HL-60/S4 treated with retinoic acid at 250 ng/mL for 4 days and 3 days (cell line): ENCODE data around the gene TSSC4.

Experiments used
- in situ Hi-C: fragments of 300-500 bp; cut with MboI; formaldehyde crosslinking; loops from 2 replicates; pipeline ENCODE4 v1.7.0; 2022; ENCODE audit warnings: low sequenced_read_pairs

TSSC4 gene

DNA sequence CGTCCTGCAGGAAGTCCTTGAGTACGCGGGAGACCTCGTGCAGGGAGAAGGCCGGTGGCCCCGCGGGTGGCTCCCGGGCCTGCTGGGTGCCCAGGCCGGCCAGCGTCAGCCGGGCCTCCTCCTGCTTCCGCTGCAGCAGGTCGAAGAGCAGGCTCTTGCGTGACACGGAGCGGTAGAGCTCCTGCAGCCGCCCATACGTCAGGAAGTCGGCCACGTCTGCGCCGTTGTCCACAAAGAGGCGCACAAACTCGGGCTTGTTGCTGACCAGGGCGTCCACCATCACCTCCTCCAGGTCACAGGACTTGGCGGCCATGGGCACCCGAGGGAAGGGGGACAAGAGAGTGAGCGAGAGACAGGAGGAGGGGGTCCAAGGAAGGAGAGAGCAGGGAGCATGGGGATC is 14.6 kb downstream of the TSSC4 start:
- in situ Hi-C loops, result loop anchor here (10.0 to 25.0 kb wide), 2 partner anchors 100 to 203 kb away; no protein-coding TSS in a partner anchor

GRCh38 chr11:2415601-2416380 is 15.2 kb downstream of the TSSC4 start:
- in situ Hi-C loops, result loop anchor here (10.0 to 25.0 kb wide), 2 partner anchors 101 to 203 kb away; no protein-coding TSS in a partner anchor

- in situ Hi-C loops, result loop anchor here (10.0 to 25.0 kb wide), 2 partner anchors 102 to 204 kb away; no protein-coding TSS in a partner anchor
Observed at GRCh38 chr11:2416765-2417164, 16.2 kb downstream of the TSSC4 start.

DNA sequence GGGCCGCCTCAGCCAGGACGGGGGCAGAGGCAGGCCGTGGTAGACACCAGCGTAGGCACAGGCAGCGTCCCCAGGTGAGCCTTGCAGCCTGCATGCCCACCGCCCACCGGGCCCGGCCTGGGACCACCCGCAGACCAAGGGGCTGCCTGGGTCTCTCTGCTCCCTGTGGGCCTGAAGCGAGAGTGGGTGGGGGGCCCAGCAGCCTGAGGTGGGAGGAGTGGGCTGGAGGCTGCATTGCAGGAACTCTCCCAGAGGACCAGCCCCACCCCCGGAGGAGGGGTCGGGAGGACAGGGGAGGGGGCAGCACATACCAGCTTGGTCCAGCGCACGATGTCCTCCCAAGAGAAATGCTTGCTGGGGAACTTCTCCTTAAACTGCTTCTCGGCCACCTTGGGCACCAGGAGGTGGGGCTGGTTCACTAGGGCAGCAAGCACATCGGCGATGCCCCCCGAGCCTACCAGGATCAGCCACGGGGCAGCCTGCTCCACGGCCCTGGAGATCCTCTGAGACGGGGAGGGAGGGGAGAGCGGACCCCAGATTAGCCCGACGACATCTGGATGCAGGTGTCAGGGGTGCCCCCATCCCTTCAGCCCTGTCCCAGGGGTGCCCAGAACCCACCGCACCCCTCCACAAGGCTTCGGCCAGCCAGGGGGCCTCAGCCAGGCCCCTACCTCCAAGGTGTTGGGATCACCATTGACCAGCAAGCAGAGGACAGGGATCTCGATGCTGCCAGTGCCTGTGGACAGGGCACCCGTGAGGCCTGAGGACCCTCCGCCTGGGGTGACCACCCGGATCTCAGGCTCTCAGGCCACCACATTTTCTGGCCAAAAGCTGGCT is 17.5 kb downstream of the TSSC4 start:
- in situ Hi-C loops, result loop anchor here (10.0 to 25.0 kb wide), 2 partner anchors 103 to 206 kb away; no protein-coding TSS in a partner anchor

DNA sequence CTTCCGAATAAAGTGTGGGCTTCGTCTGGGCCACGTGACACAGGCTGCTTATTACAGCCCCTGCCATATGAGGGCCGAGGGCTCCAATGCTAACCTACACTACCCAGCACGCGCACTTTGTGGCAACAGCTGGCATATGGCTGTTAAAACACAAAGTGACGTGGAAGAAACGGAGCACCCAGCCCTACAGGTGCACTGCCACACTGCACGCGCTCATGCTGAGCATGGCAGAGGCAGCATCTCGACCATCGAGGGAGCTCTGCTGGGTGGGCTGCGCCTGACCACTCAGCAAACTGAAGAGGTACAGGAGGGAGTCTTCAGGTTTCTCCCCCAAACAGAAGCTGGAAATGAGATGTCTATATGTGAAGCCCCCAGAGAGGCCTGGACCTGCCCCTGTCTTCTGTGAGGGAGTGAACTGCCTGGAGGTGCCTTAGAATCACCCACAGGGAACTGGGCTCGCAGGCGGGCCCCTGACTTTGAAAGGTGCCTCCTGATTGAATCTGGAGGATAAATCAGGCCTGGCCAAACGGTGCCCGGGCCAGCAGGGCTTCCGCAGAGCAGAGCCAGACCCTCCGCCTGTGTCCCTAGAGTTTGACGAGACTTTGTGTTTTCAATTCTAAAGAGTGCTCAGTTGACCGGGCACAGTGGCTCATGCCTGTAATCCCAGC is 18.3 kb downstream of the TSSC4 start:
- in situ Hi-C loops, result loop anchor here (10.0 to 25.0 kb wide), 2 partner anchors 104 to 207 kb away; no protein-coding TSS in a partner anchor

- in situ Hi-C loops, result loop anchor here (10.0 to 25.0 kb wide), 3 partner anchors 105 to 475 kb away; no protein-coding TSS in a partner anchor
Observed at GRCh38 chr11:2419638-2420501, 19.3 kb downstream of the TSSC4 start.

DNA sequence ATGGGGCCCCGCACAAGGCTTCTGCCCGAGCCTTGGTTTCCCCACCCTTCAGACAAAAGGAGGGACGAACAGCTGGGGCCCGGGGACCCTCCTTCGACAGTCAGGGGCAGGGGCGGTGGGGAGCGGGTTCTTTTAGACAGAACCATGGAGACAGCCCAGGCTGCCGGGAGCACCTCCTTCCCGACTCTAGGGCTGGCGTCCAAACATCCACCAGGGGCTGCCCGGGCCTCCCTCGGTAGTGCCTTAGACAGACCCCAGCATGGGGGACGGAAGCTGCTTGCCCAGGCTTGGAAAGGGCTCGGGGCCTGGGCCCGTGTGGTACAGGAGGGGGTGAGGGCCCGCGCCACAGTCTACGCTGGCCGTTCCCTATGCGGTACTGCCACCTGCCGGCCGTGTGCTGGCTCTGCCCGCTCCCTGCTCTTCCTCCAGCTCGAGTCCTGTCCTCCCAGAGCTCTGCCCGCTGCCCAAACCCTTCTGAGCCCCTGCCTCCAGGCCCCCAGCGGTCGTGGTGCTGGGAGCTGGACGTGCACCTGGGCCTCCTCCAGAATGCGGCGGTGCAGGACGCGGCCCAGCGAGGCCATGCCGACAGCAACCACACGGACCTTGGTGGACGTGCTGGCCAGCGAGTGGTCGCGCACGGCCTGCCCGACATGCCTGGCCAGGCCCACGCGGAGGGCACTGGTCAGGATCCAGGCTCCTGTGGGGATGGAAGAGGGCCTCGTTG is 20.1 kb downstream of the TSSC4 start:
- in situ Hi-C loops, result loop anchor here (10.0 to 25.0 kb wide), 2 partner anchors 208 to 474 kb away; no protein-coding TSS in a partner anchor

- in situ Hi-C loops, result loop anchor here (10.0 to 25.0 kb wide), 2 partner anchors 209 to 473 kb away; no protein-coding TSS in a partner anchor
Observed at GRCh38 chr11:2421226-2421994, 20.9 kb downstream of the TSSC4 start.

GRCh38 chr11:2421996-2422395 is 21.4 kb downstream of the TSSC4 start:
- in situ Hi-C loops, result loop anchor here (10.0 to 25.0 kb wide), 2 partner anchors 210 to 473 kb away; no protein-coding TSS in a partner anchor

DNA sequence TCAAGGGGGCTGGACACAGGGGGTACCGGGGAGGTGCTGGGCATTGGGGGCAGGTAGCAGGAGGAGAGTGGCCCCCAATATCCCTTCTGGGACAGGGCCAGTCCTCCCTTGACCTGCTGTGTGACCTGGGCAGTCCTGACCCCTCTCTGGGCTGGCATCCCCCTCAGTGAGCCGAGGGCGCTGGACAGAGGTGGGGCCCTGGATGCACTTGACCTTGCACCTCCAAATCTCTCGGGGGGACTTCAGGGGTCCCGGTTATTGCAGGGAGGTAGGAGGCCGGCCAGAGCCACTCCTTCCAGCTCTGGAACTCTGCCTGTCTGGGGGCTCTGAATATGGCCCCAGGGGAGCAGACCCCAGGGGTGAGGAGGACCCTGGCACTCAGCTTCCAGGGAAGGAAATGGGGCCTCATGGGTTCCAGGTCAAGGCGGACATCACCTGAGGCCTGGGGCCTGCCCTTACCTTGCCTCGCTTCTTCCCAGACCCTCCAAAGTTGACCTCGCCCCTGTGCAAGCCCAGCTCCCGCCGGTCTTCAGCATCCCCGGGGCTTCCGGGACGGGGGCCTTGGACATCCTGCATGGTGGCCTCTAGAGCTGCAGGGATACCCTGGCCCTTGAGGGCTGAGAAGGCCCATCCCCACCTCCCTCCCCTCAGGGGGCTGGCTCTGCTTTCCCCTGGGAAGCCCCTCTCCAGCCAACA is 22.1 kb downstream of the TSSC4 start:
- in situ Hi-C loops, result loop anchor here (10.0 to 25.0 kb wide), 2 partner anchors 210 to 472 kb away; no protein-coding TSS in a partner anchor

DNA sequence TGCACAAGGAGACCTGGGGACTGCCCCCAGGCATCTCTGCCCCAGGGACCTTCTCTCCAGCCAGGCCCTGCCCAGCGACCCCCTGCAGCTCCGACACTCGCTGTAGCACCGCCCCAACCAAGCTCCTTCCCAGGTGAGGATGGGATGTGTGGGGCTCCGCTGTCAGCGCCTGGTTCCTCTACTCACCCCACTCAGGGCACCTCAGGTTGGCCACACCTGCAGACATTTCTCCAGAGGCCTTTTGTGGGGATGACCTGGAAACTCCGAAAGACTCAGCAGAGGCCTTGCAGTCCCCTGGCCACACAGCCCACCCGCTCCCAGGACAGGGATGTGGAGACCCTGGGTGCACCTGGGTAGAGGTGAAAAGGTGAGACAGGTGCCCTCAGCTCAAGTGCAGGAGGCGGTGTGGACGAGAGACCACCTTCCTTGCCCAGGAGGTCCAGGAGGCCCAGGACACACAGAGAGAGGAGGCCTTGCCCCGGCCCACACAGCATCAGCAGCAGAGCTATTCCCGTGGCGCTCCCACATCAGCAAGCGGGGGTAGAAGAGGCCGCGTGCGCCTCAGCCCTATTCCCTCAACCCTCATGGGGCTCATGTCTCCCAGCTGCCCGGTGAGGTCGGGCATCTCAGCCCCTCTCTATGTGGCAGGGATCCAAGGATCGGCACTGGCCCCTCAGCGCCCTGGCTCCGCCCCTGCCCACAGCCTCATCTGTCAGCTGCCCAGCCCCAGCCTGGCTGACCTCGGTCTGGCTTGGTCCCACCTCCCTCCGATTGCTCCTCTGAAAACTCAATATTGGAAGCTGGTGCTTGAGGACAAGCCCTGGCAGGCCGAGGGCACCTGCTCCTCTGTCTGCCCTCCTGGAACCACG is 22.8 kb downstream of the TSSC4 start:
- in situ Hi-C loops, result loop anchor here (10.0 to 25.0 kb wide), 2 partner anchors 211 to 471 kb away; no protein-coding TSS in a partner anchor

DNA sequence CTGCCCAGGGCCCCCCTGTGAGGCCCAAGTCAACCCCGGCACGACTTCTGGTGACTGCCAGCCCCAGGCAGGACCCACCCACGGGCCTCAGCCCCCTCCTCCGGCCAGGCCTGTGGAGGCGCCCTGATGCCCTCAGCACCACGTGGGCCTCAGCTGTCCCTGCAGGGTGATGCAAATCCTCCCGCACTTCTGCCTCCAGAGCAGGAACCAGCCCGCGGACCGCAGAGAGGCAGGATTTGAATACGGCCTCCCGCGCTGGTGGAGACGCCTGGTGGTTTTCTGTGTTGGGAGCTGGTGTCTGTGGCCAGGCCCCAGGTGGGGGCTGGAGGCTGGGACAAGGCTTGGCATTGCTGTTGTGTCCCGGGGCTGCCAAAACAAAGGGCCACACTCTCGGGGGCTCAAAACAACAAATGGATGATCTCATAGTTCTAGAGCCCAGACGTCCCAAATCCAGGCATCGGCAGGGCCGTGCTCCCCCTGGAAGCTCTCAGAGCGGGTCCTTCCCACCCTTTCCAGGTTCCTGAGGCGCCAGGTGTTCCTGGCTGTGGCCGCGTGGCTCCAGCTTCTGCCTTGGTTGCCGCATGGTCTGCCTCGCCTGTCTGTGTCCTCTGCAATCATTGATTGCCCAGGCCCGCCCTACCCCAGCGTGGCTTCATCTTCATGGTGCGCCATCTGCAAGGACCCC is 24.4 kb downstream of the TSSC4 start:
- in situ Hi-C loops, result loop anchor here (5.0 to 25.0 kb wide), 3 partner anchors 107 to 470 kb away; no protein-coding TSS in a partner anchor

GRCh38 chr11:2425506-2425905 is 25.0 kb downstream of the TSSC4 start:
- in situ Hi-C loops, result loop anchor here (5.0 to 10.0 kb wide), 2 partner anchors 107 to 469 kb away; no protein-coding TSS in a partner anchor

DNA sequence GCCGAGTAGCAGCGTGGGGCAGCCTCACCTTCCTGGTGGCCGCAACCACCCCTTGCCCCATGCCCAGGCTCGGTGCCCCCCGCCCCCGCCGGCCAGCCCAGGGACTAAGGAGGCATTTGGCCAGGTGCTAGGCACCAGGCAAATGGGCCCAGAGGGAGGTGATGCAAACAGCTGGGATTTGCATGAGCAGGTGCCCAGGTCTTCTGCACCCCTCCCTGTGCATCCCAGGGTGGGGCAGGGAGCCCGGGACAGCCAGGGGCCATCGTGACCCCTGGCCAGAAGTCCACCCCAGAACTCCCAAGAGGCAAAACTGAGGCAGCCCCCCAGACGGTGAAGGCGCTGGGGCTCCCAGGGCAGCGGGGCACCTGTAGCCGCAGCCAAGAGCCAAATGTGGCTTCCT is 25.7 kb downstream of the TSSC4 start:
- in situ Hi-C loops, result loop anchor here (5.0 to 10.0 kb wide), 2 partner anchors 106 to 469 kb away; no protein-coding TSS in a partner anchor

DNA sequence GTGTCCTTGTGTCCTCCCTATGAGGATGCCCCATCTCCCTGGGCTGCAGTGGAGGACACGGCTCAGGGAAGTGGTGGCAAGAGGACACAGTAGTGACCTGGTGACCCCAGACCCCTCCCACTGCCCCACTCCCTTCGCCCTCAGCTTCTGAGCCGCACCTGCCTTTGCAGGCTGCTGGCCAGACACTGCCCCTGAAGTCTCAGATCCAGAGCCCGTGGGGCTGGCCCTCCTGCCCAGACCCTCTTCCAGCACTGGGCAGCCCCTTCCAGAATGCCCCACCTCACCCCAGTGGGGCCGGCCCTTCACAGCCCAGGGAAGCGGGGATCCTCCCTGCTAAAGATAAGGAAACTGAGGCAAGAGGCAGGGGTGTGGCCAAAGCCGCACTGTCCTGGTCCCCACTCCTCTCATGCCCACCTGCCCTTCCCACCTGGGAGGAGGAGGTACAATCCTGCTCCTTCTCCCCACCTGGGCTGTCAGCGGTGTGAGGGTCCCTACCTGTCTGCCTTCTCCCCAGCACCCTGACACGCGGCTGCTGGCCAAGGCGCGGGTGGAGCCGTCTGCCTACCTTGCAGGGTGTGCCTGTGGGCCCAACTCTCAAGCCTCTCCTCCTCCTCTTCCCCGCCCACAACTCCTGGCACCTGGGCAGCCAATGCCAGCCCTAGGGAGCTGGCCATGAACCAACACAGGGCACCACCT is 26.4 kb downstream of the TSSC4 start:
- in situ Hi-C loops, result loop anchor here (5.0 to 10.0 kb wide), 2 partner anchors 105 to 468 kb away; no protein-coding TSS in a partner anchor
